GM19351 (cell line): ENCODE results near the gene CST7.

Experiments used
- ATAC-seq: cut with Tn5 transposase; IDR thresholded peaks from one replicate; pipeline ENCODE4 v1.9.1; 2021; ENCODE audit warnings: mild to moderate bottlenecking, moderate library complexity; ENCODE audit not compliant: unreplicated experiment

CST7 gene

DNA sequence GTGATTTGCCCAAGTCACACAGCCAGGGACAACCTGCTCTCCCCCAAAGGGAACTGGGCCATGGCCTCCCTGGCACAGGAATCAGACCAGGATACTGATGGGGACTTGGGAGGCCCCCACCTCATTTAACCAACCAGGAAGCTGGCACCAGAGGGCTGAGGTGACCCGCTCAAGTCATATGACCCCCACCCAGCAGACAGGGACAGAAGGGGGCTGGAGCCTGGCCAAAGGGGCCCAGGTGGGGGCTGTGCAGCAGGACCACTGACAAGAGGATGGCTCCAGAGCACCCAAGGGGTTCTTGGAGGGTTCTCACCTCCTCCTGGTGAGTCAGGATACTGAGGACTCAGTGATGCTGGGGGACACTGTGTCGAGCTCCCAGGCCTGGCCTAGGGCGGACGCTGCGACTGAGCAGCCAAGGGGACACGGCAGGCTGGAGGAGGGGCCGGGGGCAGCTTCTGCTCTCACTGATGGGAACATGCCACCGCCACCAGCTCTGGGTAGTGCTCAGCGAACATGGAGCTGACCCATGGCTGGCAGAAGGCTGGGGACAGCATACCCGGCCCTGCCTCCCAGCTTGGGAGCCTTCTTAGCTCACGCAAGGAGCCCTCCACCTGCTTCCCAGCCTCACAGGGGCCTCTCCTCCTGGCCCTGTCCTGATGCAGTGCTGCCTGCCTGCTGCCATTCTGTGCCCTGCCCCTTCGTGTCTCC, 1.2 kb downstream of the CST7 start:
- no peak for ATAC-seq

DNA sequence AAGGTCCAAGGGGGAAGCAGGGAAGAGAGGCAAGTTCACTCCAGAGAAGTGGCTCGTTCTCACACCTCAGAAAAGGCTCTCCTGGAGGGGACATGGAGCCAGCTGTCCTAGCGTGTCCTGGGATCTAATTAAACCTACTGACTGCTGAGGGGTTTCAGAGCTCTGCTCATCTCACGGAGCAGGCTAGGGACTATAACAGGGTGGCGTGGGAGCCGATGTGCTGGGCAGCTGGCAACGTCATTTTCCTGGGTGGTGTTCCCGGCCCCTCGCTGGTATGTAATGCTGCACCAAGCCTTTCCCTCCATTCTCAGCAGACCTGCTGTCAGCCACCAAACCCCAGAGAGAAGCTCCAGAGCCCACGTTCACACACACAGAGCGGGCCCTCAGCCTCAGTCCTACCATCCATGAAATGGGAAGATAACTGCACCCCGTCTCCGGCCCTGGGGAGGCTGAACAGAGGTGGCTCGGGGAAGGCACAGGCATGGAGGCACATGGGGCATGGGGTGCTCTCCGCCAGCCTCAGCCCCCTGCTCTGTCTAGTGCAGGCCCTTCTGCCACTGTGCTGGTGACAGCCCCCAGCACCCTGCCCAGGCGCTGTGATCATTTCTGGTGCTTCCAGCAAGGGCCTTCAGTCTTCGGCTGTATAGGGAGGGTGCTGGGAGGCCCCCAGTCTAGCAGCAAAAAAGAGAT, 1.9 kb downstream of the CST7 start:
- ATAC-seq = no peak

DNA sequence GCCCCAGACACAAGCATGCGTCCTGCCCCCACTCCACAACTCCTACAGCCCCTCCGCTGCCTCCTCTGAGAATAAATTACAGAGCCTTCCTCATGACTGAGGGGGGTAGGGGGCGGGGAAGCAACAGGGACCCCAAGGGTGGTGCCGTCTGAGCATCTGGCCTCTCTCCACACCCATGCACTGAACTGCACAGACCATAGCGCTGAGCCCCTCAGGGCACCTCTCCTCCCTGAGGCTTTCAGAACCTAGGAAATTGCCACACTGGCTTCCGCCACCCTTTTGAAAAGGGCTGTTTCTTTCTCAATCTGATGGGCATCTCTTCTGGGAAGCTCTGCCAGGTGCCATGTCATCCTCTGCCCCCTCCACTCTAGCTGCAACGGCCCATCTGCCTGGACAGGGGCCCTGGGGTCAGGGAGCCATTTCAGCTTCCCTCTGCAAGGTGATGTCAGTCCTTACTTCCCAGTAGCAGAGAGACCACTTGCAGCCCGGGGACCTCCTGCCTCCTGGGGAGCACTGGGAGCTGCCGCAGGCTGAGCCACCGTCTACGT, 2.5 kb downstream of the CST7 start:
- no peak for ATAC-seq

DNA sequence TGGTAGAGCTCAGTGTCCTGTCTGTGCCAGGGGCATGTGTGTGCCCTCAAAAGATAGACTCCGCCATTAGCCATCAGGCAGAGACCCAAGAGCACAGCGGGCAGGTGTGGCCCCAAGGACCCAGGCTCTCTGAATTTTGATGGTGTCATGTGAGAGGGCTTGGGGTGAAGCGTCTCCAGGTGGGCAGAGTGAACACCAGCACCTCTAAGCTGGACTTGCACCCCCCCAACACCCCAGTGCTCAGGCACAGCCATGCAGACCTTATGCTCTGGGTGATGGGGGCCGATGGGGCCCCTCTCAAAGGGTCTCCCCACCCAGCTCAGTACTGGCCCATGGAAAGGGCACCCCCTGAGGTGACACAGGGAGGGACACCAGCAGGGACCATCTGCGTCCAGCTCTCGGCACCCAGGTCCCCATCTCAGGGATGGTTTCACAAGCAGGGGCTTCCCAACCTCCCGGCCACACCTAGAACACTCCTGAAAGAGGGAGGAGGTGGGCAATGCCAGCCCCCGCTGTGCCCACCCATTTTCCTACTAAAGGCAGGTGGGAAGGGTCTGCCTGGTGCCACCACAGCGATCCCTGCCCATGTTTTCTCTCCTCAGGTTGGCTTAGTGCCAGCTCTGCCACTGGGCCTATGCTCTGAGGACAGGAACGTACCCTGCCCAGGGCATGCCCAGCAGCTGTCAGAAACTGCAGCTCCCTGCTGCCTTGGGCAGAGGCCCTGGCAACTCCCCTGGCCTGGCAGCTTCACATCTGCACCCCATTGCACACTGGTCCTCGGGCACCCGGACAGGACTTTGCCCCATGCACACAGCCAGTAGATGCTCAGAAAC, 3.5 kb downstream of the CST7 start:
- ATAC-seq = no peak

DNA sequence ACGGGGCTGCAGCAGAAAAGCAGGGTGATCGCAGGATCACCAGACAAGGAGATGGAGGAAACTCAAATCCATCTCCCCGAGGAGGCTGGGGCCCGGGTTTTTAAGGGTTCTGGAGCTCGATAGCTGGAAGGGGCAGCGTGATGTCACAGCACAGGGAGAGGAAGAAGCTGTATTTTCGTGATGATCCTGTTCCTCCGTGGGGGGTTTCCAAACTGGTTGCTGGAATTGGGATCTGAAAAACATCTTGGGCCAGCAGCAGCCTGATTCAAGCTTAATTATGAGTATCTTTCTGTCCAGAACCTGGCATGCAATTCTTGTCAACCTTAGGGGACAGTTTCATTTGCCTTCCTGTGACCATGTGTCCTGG, 4.1 kb downstream of the CST7 start:
- ATAC-seq = no peak

DNA sequence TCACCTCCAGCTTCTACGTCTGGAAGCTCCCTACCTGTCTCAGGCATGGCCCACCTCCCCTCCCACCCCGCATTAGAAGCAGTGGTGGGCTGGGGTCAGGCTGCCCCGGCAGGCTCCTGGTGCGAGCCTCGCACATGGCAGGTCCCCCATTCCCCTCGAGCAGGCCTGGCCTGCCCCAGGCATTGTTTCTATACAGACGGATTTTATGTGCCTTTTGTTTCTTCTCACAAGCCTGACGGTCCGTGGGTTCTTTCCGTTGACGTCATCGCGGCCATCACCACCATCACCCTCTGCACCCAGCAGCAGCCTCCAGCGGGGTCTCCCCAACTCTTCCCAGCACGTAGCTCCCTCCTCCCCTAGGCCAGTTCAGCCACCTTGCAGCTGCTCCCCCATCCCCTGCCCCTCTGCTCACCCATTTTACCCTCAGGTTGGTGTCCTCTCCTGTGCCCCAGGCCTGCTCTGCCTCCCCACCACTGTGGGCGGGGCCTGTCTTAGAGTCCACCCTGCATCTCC, 4.6 kb downstream of the CST7 start:
- ATAC-seq = no peak

DNA sequence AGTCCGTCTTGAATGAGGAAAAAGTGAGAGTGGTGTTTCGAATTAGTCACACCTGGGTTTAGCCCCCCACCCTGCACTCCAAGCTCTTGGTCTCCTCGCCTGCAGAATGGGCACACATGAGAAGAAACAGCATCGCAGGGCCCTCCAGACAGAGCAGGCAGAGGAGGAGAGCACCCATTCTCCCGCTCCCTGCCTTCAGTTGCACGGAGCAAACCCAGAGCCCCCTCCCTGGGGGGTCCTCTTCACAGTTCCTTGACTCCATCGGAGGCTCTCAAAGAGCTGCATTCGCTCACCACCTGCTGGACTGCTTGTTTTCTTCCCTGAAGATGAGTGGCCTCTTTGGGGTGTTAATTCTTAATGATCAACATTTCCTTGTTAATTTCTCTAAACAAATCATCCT, 5.1 kb downstream of the CST7 start:
- ATAC-seq = no peak

DNA sequence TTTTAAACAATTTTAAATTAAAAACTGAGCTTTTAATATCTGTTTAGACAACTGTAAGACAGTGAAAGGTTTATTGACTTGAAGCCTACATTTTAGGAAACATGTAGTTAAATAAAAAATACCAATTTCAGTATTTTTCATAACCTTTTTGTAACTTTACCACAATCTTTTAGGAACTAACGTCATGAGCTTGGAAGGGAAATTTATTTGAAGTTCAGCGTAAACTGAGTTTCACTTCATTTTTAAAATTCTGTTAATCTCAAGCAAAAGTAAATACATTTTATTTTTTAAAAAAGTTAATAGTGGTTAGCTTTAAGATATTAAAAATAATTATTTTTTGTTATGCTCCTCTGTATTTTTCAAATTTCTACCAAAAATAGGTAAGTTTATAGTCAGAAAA, 5.5 kb downstream of the CST7 start:
- ATAC-seq = no peak

DNA sequence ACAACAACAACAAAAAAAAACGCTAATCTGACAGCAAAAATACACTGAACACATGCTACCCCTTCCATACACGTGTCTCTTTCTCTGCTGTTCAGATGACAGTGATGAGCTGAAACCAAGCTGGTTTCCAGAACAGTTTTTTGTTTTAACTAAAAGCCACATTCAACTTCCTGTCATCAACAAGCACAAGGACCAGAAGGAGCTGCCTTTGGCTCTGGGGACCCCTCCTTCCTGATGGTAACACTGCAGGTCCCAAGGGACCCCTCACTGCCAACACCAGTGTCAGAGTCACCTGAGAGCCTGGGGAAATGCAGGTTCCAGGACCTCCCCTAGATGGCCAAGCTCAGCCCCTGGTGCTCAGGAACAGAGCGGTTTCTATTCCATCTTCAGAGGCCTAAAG, 6.0 kb downstream of the CST7 start:
- ATAC-seq = peak; percentile 83

DNA sequence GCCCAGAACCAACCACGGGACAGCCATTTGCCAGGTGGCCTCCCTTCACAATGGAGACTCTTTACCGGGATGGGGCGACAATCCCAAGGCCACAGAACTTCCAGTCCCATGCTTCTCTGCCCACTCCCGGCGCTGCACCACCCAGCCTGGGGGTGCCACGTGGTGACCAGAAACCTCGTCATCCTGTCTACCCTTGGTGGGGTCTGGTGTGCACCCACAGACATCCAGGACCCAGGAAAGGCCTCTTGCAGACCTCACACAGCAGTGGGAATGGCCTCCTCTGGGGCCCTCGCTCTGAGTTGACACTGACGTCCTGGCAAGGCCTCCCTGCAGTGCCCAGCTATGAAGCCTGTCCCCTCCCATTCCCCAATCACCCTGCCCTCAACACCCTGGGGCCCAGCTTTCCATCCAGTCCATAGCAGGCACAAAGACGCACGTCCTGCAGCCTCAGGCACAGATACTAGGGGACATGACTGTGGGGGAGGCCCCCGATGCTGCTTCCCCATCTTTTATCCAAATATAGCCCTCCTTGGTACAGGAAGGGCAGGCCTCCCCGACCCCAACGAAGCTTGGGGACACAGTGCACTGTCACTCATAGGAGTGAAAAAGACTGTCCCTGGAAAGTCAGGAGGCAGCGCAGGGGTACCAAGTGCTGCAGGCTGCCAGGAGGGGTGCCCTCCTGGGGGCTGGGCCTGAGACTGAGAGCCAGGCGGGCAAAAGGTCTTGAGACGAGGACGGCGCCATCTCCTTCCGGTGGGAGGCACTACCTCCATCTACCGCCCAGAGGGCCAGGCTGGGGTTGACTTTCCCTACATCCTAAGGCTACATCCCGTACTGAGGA, 7.2 kb downstream of the CST7 start:
- ATAC-seq = no peak

DNA sequence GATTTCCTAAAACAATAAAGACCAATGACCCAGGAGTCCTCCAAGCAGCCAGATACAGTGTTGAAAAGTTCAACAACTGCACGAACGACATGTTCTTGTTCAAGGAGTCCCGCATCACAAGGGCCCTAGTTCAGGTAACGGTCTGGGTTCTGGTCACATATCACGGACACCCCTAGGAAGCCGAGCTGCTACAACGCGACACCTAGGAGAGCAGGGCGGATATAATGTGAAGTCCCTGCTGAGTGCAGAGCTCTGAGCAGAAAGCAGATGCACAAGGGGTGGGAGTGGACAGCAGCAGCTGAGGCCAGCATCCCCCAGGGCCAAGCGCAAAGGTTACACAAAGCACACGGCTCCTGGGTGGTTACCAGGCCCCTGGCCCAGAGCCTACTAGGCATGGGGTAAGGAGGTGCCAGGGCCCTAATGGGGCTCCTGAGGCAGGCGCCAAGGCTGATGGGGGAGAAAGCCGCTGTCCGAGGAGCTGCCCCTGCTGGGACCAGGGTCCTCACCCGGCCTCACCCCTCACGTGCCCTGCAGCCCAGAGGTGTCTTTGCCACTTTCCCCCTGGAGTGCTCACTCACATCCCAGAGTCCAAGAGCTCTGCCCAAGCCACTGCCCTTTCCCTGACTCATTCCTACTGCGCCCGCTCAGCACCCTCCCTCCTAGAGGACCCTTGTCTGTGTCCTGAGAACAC, 8.4 kb downstream of the CST7 start:
- ATAC-seq = no peak

DNA sequence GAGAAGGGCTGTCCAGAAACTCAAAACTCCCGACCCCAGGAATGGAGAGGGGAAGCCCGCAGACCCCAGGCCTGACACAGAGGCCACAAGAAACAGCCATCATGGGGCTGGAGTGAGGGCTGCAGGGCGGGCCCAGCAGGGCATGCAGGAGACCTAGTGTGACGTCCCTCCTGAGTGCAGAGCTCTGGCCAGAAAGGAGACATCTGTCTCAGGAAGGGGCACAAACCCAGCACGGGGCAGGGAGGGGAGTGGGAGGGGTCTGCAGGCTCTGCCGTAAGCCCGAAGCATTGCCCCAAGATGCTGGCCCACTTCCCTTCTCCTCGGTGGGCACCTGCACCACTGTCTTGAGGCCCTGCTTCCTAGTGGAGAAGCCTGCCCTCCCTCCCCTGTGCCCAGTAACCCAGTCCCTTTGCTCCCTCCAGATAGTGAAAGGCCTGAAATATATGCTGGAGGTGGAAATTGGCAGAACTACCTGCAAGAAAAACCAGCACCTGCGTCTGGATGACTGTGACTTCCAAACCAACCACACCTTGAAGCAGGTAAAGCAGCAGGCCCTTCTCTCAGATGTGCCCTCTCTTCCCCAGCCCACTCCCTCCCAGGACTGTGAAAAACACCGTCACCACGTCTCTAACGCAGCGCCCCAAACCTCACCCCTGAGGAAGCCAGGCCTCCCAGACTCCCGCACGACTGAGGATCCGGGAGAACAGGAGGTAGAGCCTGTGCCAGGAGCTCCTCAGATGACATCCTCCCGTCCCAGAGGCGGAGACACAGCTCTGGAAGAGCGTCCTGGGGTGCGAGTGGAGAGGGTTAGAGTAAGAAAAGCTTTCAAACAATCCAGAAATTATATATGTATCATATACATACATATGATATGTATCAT, 9.7 kb downstream of the CST7 start:
- ATAC-seq = no peak

DNA sequence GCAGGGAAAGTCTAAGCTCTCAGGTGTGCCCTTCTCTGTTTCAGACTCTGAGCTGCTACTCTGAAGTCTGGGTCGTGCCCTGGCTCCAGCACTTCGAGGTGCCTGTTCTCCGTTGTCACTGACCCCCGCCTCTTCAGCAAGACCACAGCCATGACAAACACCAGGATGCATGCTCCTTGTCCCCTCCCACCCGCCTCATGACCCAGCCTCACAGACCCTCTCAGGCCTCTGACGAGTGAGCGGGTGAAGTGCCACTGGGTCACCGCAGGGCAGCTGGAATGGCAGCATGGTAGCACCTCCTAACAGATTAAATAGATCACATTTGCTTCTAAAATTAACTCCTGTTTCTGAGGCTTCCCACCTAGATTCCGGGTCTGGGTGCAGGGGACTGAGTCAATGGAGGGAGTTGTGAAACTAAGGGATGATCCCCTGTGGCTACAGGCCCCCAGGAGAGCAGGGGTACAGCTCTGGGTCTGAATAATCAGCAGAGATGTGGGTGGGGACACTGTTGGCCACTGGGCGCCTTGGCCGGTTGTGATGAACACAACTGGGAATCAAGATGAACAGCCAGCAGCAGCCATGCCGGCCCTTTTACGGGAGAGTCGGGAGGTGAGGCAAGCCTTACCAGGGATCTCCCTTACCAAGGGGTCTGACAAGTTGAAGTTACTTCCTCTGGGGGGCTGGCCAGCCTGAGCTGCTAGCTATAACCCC, 10.7 kb downstream of the CST7 start:
- ATAC-seq = no peak

DNA sequence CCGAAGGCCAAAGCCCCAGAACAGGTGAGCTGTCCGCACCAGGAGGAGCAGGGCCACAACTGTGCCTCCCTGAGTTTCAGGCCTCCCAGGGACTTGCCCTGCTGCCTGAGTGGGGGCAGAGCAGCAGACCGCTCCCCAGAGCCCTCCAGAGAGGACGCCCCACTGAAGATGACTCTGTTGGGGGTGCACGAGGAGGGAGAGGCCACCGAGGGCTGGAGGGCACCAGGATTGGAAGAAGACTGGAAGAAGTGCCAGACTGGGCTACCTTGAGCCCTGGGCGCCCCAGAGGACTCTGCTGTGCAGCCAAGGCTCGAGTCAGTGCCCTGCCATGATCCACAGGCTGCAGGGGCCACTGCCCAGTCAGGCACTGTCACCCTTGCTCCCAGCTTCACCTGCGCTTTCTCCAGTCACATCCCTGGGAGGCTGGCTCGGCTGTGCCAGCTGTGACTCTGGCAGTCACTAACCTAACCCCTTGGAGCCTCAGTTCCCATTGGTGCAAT, 11.3 kb downstream of the CST7 start:
- no peak for ATAC-seq

DNA sequence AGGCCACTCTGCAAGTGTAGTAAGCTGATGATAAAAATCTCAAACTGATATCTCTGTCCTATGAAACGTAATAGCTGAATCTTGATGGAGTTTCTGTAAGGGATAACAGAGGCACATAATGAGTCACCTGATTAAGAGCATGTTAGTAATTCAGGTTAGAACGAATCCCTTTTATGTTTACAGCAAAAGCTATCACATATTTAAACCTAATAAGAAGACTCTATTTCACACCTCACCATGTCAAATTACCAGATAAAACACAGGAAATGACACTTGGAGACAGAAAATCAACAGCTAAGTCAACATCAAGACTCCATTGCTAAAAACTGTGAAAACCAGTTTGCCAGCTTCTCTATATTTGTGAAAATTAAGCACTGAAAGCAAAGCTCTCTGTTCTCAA, 11.8 kb downstream of the CST7 start:
- ATAC-seq = no peak

DNA sequence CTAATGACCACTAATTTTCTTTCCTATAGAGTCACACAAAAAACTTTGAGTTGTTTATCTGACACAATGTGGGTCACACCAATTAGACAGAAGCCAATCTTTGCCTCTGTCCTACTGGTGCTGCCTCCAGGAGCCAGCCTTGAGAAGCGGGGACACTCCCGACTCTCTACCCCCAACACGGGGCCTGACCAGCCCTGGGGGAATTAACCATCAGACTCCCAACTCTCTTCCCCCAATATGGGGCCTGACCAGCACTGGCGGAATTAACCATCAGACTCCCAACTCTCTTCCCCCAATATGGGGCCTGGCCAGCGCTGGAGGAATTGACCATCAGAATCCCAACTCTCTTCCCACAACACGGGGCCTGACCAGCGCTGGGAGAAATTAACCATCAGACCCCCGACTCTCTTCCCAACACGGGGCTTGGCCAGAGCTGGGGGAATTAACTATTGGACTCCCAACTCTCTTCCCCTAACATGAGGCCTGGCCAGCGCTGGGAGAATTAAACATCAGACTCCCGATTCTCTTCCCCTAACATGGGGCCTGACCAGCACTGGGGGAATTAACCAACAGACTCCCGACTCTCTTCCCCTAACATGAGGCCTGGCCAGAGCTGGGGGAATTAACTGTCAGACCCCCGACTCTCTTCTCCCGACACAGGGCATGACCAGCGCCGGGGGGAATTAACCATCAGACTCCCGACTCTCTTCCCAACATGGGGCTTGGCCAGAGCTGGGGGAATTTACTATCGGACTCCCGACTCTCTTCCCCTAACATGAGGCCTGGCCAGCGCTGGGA, 12.5 kb downstream of the CST7 start:
- ATAC-seq = no peak

DNA sequence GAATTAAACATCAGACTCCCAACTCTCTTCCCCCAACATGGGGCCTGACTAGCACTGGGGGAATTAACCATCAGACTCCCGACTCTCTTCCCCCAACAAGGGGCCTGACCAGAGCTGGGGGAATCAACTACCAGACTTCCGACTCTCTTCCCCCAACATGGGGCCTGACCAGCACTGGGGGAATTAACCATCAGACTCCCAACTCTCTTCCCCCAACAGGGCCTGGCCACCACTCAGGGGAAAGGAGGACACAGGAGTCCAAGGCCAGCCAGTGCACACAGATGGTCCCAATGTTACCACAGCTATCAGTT, 13.1 kb downstream of the CST7 start:
- ATAC-seq = no peak

DNA sequence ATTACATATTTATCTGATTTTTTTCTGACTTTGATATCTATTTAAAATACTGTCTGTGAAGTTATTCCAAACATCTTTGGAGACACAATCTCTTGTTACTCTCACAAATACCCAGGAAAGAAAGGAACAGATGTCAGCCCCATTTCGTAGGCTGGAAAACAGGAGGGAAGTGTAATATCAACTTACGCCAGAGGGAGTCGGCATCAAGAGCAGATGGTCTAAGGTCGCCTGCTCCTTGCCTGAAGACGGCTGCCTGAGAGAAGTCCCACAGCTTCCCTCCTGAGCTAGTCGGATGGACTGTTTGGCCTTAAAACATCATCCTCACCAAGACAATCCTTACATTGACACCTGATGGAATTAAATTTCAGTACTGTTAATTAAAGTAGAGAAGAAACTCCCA, 13.4 kb downstream of the CST7 start:
- ATAC-seq = no peak
